Endothelial cell of umbilical vein (primary cell): ENCODE measurements around the gene KITLG. TPM values are rescaled to one million over a fixed set of nuclear protein-coding genes. Genes with fewer than 3 reads are reported as not detected.

Source experiments
- BruUV-seq: library from RNA; stranded (reverse); fragments of 400-500 nt; replicated peaks from 2 replicates; lab custom pipeline; 2021; lab: Mats Ljungman, UMichigan
- CTCF ChIA-PET: fragments of 300-600, 350-600 bp; sonication (Branson Sonifier 250); formaldehyde crosslinking; loops from one replicate; lab custom pipeline; 2021; ENCODE audit warnings: antibody characterized with exemption, inconsistent platforms; lab: Charles Lee
- POLR2A ChIA-PET: fragments of 300-600, 350-600 bp; sonication (Branson Sonifier 250); formaldehyde crosslinking; loops from one replicate; lab custom pipeline; 2021; ENCODE audit warnings: antibody characterized with exemption, inconsistent platforms; lab: Charles Lee
- DNase-seq: peaks from one replicate; pipeline ENCODE4 v3.0.0-alpha.2; 2011; ENCODE audit warnings: low read depth, low spot score
- FAIRE-seq: peaks from 2 replicates; lab custom pipeline; 2011; peaks lifted over from hg19 to GRCh38; lab: Jason Lieb, UNC
- H2AFZ ChIP-seq: 2 replicates; pipeline ENCODE4 v1.6.0; 2012; ENCODE audit warnings: low read depth, low read length, control low read depth, inconsistent platforms
- H3K27ac ChIP-seq: 2 replicates; pipeline ENCODE4 v1.5.1; 2011; ENCODE audit warnings: low read depth, mild to moderate bottlenecking, control low read depth, low read length, moderate library complexity; ENCODE audit not compliant: insufficient read depth
- H3K27me3 ChIP-seq, 2 experiments: 2 replicates each; pipeline versions ENCODE4 v1.6.0 to v1.6.1; 2011; ENCODE audit warnings: low read length in 2 of 2, mixed read lengths in 1 of 2; ENCODE audit not compliant: control insufficient read depth in 2 of 2, insufficient read depth in 2 of 2
- H3K36me3 ChIP-seq, 2 experiments: 2 replicates in 1 of 2; 3 replicates in 1 of 2; pipeline ENCODE4 v1.5.1; 2011; ENCODE audit warnings: low read length in 2 of 2, mild to moderate bottlenecking in 1 of 2, moderate library complexity in 1 of 2; ENCODE audit not compliant: control insufficient read depth in 2 of 2, insufficient read depth in 2 of 2; ENCODE audit errors: extremely low read depth in 1 of 2
- H3K4me1 ChIP-seq: 3 replicates; pipeline ENCODE4 v1.5.1; 2011; ENCODE audit warnings: mild to moderate bottlenecking, low read length; ENCODE audit not compliant: control insufficient read depth, insufficient read depth; ENCODE audit errors: extremely low read depth
- H3K4me2 ChIP-seq: 2 replicates; pipeline ENCODE4 v1.6.1; 2011; ENCODE audit warnings: low read length, control low read depth, mixed read lengths; ENCODE audit not compliant: insufficient read depth
- H3K4me3 ChIP-seq, 3 experiments: fragments of 200-600 bp in 1 of 3; sonication (generic), shearing (Covaris generic) in 1 of 3; replicated peaks in 1 of 3; 2 replicates each; pipeline ENCODE4 v1.5.1; 2011 to 2016; ENCODE audit warnings: control low read depth in 3 of 3, low read length in 3 of 3, mild to moderate bottlenecking in 2 of 3, inconsistent platforms in 1 of 3, low read depth in 1 of 3, moderate library complexity in 1 of 3; ENCODE audit not compliant: insufficient read depth in 1 of 3
- H3K79me2 ChIP-seq: 2 replicates; pipeline ENCODE4 v1.6.0; 2012; ENCODE audit warnings: low read length, inconsistent platforms; ENCODE audit not compliant: control insufficient read depth, insufficient read depth
- H3K9ac ChIP-seq: replicated peaks from 2 replicates; pipeline ENCODE3; 2011; ENCODE audit warnings: low read length, control low read depth; ENCODE audit not compliant: insufficient read depth; ENCODE audit errors: extremely low read depth
- H3K9me1 ChIP-seq: replicated peaks from 3 replicates; pipeline ENCODE4 v1.6.0; 2011; ENCODE audit warnings: mild to moderate bottlenecking, low read length; ENCODE audit not compliant: control insufficient read depth, insufficient read depth; ENCODE audit errors: extremely low read depth
- H3K9me3 ChIP-seq: replicated peaks from 2 replicates; pipeline ENCODE4 v1.5.1; 2012; ENCODE audit warnings: low read length, inconsistent platforms; ENCODE audit not compliant: control insufficient read depth, insufficient read depth
- H4K20me1 ChIP-seq: replicated peaks from 2 replicates; pipeline ENCODE3; 2011; ENCODE audit warnings: mild to moderate bottlenecking, low read length; ENCODE audit not compliant: control insufficient read depth, insufficient read depth; ENCODE audit errors: extremely low read depth
- CTCF ChIP-seq, 2 donors: IDR thresholded peaks; 1 replicate in 1 of 2; 2 replicates in 1 of 2; pipeline ENCODE4 v1.5.1; 2011; ENCODE audit warnings: low read length in 2 of 2, mild to moderate bottlenecking in 2 of 2, moderate library complexity in 2 of 2, control low read depth in 1 of 2, inconsistent platforms in 1 of 2, low read depth in 1 of 2; ENCODE audit not compliant: insufficient read depth in 1 of 2; ENCODE audit errors: extremely low read depth in 1 of 2
- EZH2 ChIP-seq: IDR thresholded peaks from 2 replicates; pipeline ENCODE4 v1.6.1; 2012; ENCODE audit warnings: borderline replicate concordance, low read depth, mild to moderate bottlenecking, moderate library complexity, low read length, inconsistent platforms; ENCODE audit not compliant: severe bottlenecking
- FOS ChIP-seq: IDR thresholded peaks from 2 replicates; pipeline ENCODE4 v1.6.1; 2011; ENCODE audit warnings: mild to moderate bottlenecking, low read length, moderate library complexity, borderline replicate concordance; ENCODE audit not compliant: insufficient read depth
- GATA2 ChIP-seq: IDR thresholded peaks from 2 replicates; pipeline ENCODE4 v1.7.0; 2011; ENCODE audit warnings: low read depth, mild to moderate bottlenecking, moderate library complexity, mixed read lengths, low read length; ENCODE audit not compliant: insufficient read length, insufficient read depth
- JUN ChIP-seq: IDR thresholded peaks from 2 replicates; pipeline ENCODE4 v1.6.1; 2011; ENCODE audit warnings: borderline replicate concordance, low read depth; ENCODE audit not compliant: insufficient read length, insufficient read depth
- MYC ChIP-seq: IDR thresholded peaks from one replicate; pipeline ENCODE4 v1.6.1; 2011; ENCODE audit warnings: mild to moderate bottlenecking, low read depth, low read length
- POLR2A ChIP-seq: IDR thresholded peaks from 2 replicates; pipeline ENCODE4 v1.6.1; 2012; ENCODE audit warnings: low read depth, mild to moderate bottlenecking, control low read depth, low read length
- POLR2AphosphoS5 ChIP-seq: IDR thresholded peaks from 2 replicates; pipeline ENCODE4 v1.6.1; 2012; ENCODE audit warnings: low read depth, mild to moderate bottlenecking, control low read depth, low read length, moderate library complexity; ENCODE audit not compliant: insufficient read depth
- dilution Hi-C: fragments of 300-500 bp; cut with MboI; formaldehyde crosslinking; loops from one replicate; pipeline ENCODE4 v1.15.0; 2019; ENCODE audit warnings: low sequenced_read_pairs; ENCODE audit not compliant: extremely low pct_ligation_motif_present
- intact Hi-C: fragments of 100-400 bp; cut with micrococcal nuclease; formaldehyde crosslinking; loops from one replicate; pipeline ENCODE4 v1.10.0; 2022
- polyA plus RNA-seq, 4 experiments: library from polyadenylated mRNA; depleted of rRNA in 3 of 4; stranded (reverse) in 3 of 4; unstranded in 1 of 4; fragments of >200 nt; gene quantifications; 2 replicates each; pipeline versions ENCODE4 v1.2.1 to v1.2.3, GENCODE V29; 2011 to 2012; ENCODE audit warnings: missing spikeins in 1 of 4
- total RNA-seq: library from RNA; stranded (reverse); gene quantifications from 2 replicates; pipeline ENCODE4 v1.2.3, GENCODE V29; 2021
- TF ChIP-seq, protein P1 (sequence below): IDR thresholded peaks from 2 replicates; pipeline ENCODE4 v1.6.1; 2011; ENCODE audit not compliant: insufficient read depth, insufficient read length

The KITLG gene
- total and polyA plus RNA-seq, 2 donors (not counting 3 experiments of a cell fraction or from before 2014, with no cell fraction given), result 3.8 to 32.5 TPM

DNA sequence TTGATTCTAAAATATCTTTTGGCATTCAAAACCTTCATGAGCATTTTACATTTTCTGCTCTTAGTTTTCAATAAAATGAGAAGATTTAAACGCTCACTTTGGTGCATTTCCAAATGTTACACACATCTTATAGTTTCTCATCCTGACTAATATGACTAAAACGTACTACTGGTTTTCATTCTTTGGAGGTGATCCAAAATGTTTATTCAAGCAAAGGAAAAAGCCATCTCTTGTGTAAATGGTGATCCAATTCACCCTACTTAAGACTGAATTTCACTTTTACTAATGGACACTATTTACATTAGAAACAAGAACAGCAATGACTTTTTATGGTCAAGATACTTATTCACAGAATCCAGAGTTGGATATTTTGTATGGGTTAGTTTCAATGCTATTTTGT is 86.6 kb downstream of the KITLG start:
- Histone ChIP-seq H3K4me1 (no peaks in the 10 kb centered on the region), H3K4me2 (no peak overlapping the region), H3K4me3 (no peak overlapping the region), H3K9me1 (no peaks in the 10 kb centered on the region), H3K36me3 (no peaks in the 10 kb centered on the region), H2AFZ (no peak overlapping the region), H4K20me1 (no peaks in the 10 kb centered on the region), H3K9ac (no peak overlapping the region), H3K79me2 (no peaks in the 10 kb centered on the region), H3K27ac (no peak overlapping the region), H3K9me3 (no peaks in the 10 kb centered on the region), H3K27me3 (no peaks in the 10 kb centered on the region)
- TF ChIP-seq JUN (no peak), POLR2A (no peak), POLR2AphosphoS5 (no peak), MYC (no peak), EZH2 (no peak), GATA2 (no peak), FOS (no peak), CTCF (IDR thresholded peaks at IDR 0.05; ENCODE audit: extremely low read depth in 1 of 2, insufficient read depth in 1 of 2, low read depth in 1 of 2, low read length in 2 of 2) (no peak)
- TF ChIP-seq, protein P1, sequence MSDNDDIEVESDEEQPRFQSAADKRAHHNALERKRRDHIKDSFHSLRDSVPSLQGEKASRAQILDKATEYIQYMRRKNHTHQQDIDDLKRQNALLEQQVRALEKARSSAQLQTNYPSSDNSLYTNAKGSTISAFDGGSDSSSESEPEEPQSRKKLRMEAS, result no peak
- intact Hi-C loops (no loop called here), dilution Hi-C loops (no loop called here)
- CTCF ChIA-PET, result interaction anchor here (0.7 kb wide), 1 partner anchor 22 kb away, joined by 3 read pairs; no protein-coding TSS in a partner anchor
- no TSS peak for BruUV-seq
- no peak for DNase-seq
- no peak for FAIRE-seq
- POLR2A ChIA-PET, result no interaction called here
